Activated effector memory CD4-positive, alpha-beta T cell treated with Interleukin-2 at 50 U/mL for 16 hours (primary cell): ENCODE data around the gene MYBBP1A.
A peak's percentile ranks its signal among the peaks of the same experiment; 100 is the strongest.
"Not testable (repeated sequence)": the region's sequence is repeated elsewhere in the genome, so short reads cannot be mapped to it uniquely, and the experiment has no call there.

ENCODE experiments used
- DNase-seq: peaks from one replicate; pipeline ENCODE4 v3.0.0-alpha.2; 2020

MYBBP1A gene

GRCh38 chr17:4588391-4588790 lies 33.2 kb upstream of the MYBBP1A start:
- no peak for DNase-seq

DNA sequence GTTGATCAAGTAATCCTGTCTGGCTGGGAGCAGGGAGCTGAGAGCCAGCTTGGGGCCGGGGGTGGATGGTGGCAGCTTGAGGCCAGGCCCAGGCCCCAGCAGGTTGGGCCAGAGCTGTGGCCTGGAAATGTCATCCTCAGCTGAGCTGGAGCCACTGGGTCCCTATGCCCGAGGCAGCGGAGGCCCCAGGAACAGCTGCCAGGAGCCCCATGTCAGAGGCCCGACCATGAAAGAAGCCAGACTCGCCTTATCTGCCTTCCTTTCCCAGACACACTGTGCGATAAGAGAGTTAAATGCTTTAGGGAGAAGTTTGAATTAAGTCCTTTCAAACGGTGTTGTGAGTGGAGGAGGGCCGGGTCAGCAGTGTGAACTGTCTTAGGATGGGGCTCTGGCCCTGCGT lies 32.6 kb upstream of the MYBBP1A start:
- DNase-seq, result no peak

DNA sequence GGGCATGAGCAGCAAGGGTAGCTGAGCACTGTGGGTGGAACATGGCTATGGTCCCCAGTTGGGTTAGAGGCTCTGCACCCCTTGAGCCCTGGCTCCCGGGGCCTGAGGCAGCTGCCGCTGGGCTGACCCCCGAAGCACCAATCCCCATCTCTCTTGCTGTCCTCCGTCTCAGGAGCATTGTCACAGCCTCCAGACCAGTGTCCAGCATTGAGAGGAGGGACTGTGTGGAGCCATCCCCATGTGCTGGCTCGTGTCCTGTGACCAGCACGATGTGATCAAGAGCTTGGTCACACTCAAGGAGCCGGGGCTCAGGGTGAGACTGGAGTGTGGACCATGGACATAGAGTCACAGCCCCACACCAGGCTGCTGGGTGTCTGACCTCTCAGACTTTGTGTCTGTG lies 32.0 kb upstream of the MYBBP1A start:
- no peak for DNase-seq

DNA sequence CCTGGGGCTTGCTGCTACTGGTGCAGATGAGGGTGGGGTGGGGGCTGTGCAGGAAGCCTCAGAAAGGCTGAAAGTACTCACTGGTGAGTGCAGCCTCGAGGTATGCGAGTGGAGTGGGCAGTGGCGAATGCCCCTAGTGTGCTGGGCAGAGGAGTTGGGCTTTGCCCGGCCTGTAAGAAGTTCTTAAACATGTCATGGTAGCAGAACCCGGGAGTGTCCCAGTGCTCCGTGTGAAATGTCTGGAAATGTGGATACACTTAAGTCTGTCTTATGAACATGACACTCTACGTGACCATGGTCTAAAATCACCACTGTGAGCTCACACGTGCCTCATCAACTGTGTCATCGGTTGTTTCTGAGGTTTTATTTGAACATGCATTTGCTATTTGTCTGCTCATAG lies 30.9 kb upstream of the MYBBP1A start:
- no peak for DNase-seq

GRCh38 chr17:4585638-4585994 lies 30.4 kb upstream of the MYBBP1A start:
- DNase-seq, result no peak

DNA sequence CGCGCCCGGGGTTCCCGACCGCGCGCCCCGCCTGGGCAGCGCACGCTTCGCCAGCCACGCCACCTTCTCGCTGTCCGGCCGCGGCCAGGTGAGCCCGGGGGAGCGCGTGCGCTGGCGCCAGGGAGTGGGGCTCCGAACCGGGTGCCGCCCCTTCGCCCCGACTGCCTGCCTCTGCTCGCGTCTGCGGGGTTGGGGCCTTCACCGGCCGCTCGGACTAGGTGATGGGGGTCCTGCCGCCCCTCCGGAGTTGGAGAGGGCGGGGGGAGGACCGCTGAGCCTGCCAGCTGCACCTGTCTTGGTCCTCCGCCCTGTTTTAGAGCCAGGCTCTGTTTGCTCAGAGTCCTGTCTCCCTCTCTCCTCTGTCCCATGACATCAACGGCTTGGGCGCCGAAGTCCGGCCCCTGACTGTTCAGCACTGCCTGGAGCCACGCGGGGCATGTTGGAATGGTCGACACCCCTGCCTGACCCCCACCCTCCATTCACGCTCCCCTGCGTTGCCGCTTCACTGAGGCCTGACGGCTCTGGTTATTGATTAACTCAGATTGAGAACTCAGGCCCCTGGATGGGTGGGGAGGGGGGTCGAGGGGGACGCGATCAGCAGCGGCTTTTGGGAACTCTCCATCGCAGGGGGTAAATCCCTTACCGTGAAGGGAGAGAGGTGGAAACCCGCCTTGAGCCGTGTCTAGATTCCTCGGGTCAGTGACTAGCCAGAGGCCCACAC lies 29.9 kb upstream of the MYBBP1A start:
- no peak for DNase-seq

DNA sequence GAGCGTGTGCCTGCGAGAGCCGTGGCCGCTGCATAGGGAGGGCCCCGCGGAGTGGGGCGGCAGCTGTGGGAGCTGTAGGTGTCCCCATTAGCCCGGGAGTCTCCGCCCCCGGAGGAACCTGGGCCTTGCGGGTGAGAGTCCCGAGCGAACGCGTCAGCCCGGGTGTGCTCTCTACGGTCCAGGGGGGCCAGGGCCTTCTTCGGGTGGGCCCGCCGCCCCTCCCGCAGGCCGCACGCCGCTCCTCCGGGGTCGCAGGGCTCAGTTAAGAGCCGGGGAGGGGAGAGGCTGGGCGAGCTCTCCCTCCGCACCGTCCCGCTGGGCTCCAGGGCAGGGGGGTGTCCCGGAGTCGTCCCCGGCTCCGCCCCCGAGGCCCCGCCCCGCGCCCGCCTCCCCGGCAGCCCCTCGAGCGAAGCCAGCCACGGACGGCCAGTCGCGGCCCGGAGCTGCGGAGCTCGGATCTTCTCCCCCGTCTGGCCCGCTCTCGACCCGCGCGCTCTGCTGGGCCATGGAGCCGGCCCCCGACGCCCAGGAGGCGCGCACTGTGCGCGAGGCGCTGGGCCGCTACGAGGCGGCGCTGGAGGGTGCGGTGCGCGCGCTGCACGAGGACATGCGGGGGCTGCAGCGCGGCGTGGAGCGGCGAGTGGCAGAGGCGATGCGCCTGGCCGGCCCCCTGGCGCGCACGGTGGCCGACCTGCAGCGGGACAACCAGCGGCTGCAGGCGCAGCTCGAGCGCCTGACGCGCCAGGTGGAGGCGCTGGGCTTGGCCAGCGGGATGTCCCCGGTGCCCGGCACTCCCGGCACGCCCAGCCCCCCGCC lies 29.1 kb upstream of the MYBBP1A start, which contains the start of gene SMTNL2:
Gene SMTNL2 (plus strand): TSS at position 429 of the 816 bp plus-strand sequence. CDS start 77 bp downstream, at position 506.
- no peak for DNase-seq

DNA sequence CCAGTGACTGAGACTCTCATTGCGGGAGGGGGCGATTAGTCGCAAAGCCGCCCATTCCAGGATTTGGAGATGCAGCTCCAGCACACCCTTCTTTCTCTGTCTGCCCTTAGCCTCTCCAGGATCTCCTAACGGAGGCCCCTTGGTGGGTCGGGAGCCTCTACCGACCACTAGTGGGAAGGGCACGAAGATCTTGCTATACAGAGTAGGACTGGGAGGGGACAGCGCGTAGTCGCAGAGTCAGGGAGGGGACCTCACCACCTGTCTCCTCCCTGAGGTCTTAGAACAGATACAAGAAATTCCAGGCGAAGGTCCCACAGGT lies 28.6 kb upstream of the MYBBP1A start:
- DNase-seq, result no peak

- no peak for DNase-seq
Observed at GRCh38 chr17:4583206-4583605, 28.0 kb upstream of the MYBBP1A start.

DNA sequence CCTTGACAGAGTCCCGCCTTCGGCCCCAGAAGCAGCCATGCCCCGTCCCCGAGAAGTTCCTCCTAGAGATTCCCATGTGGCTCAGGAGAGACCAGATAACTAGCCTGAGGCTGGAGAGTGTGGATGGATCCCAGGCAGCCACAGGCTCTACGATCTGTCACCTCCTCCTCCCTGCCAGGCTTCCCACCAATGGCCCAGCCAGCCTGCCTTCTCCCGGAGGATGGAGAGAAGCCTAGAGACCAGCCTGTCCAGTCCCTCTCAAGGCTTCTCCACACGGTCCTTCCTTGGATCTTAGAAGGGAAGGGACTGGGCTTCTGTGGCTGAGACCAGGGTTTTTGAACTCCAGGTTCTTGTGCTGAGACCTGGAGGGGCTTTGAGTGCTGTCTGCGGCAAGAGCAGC lies 27.5 kb upstream of the MYBBP1A start:
- no peak for DNase-seq

DNA sequence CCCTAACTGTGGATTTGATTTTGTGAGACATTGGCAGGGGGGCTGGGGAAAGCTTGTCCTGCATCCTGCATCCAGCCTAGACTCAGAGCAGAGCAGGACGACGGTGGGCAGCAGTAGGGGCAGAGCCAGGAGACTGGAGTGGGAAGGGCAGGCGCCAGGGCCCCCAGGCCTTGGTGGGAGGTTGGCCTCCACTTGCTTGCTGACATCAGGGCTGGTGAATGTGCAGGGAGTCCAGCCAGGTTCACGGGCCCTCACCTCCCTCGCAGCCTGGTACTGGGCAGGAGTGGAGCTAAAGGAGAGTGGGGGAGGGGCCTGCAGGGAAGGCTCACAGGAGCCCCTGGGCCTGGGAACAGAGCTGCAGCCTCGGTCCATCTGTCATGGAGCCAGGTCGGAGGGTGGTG lies 26.9 kb upstream of the MYBBP1A start:
- no peak for DNase-seq

DNA sequence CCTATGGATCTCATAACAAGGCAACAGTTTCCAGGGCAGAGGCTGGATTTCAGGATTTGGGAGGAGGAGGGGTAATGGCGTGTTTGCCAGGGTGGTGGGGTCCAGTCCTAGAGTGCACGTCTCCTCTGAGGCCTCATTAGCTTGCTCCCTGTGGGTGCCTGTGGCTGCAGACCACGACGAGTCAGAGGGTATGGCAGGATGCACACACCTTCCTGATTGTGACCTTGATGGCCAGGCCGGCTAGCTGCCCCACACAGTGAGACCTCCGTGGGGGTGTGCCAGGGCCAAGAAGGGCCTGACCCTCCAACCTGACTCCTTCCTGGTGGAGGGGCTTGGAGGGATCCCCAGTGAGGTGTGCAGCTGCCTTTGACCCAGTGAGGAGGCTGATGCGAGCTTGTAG lies 25.1 kb upstream of the MYBBP1A start:
- no peak for DNase-seq

GRCh38 chr17:4579678-4580077 lies 24.5 kb upstream of the MYBBP1A start:
- DNase-seq, result no peak

DNA sequence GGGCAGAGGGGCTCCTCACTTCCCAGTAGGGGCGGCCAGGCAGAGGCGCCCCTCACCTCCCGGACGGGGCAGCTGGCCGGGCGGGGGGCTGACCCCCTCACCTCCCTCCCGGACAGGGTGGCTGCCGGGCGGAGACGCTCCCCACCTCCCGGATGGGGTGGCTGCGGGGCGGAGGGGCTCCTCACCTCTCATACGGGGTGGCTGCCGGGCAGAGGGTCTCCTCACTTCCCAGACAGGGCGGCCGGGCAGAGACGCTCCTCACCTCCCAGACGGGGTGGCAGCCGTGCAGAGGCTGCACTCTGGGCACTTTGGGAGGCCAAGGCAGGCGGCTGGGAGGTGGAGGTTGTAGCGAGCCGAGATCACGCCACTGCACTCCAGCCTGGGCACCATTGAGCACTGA lies 23.2 kb upstream of the MYBBP1A start:
- not testable (repeated sequence) for DNase-seq

DNA sequence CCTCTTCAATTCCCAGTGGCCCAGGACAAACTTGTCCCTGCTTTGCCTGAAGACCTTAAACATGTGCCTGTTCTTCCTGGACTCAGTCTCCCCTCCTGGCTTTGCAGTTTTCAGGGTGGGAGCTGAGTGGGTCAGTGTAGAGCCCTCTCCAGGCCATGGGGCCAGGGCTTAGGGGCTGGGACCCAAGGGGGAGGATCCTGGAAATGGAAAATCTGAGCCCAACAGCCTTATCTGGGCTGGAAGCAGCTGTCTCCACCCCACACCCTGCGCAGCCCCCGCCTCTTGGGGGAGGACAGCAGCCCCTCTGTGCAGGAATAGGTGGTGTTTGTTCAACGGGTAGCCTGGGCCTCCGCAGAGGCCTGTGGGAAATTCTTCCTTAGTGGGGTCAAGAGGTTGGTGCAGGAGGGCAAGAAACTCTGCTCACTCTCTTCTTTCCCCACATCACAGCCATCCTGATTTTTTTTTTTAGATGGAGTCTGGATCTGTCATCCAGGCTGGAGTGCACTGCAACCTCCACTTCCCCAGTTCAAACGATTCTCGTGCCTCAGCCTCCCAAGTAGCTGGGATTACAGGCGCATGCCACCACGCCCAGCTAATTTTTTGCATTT lies 22.3 kb upstream of the MYBBP1A start:
- DNase-seq, result no peak

DNA sequence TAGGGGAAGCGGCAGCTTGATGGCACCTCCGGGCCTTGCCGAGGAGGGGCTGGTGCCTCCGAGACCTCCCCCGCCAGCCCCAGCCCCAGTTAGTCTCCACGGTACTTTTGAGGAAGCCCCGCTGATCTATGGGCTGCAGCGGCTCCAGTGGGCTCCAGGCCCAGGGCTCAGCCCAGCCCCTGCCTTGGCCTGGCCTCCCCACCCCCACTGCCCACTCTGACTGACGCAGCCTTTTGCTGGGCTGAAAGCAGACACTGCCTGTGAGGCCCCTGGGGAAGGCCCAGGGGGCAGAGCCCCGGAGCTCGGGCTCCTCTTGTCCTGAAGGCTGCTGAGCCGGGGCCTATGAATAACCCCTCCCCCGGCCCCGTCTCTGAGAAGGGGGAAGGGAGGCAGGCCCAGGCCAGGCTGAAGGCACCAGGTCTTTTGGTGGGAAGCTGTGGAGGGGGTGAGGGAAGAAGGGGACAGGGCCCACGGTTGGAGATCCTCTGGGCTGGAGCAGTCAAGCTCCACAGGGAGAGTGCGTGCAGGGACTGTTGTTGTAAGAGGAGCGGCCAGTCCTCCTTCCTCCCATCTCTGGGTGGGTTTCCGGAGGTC lies 21.6 kb upstream of the MYBBP1A start:
- DNase-seq, result no peak

DNA sequence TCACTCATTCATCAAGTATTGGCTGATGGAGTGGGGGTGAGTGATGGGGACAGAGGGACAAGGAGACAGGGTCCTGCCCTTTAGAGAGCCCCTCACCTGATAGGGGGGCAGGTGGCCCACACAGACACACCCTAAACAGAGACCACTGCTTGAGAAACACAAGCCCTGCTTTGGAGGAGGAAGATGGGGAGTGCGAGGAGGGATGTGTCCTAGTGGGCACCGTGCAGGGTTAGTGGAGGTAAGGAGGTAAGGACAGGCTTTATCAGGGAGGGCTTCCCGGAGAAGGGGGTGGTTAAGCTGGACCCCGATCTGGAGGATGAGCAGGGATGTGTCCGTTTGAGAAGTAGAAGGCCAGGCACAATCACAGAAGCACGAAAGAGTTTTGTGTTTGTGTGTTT lies 21.0 kb upstream of the MYBBP1A start:
- DNase-seq, result no peak

GRCh38 chr17:4574448-4575045 lies 19.4 kb upstream of the MYBBP1A start:
- no peak for DNase-seq

- DNase-seq, result peak; percentile 9
Observed at GRCh38 chr17:4573669-4574068, 18.5 kb upstream of the MYBBP1A start.

GRCh38 chr17:4573115-4573514 lies 17.9 kb upstream of the MYBBP1A start:
- no peak for DNase-seq

DNA sequence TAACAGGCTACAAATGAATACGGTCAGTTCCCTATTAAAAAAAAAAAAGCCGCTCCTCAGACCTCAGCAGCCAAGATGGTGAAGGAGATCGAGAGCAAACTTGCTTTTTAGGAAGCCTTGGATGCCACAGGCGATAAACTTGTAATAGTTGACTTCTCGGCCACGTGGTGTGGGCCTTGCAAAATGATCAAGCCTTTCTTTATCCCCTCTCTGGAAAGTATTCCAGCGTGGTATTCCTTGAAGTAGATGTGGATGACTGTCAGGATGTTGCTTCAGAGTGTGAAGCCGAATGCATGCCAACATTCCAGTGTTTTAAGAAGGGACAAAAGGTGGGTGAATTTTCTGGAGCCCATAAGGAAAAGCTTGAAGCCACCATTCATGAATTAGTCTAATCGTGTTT lies 16.9 kb upstream of the MYBBP1A start:
- no peak for DNase-seq

DNA sequence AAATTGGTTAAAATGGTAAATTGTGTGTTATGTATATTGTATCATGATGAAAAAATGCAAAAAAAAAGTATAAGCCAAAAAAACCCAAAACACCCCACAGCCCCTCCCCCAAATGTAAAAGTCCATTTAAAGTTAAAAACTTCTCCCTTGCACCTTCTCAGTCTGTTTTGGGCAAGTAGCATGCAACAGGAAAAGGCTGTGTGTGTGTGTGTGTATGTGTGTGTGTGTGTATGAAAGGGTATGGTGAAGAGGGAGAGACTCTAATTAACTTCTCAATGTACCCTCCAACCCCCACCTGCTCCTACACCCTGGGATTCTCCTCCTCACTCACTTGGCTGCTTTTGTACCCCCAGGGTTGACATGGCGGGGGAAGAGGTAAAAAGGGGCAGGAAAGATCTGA lies 14.4 kb upstream of the MYBBP1A start:
- no peak for DNase-seq

- DNase-seq, result peak; percentile 8
Observed at GRCh38 chr17:4566785-4567184, 11.6 kb upstream of the MYBBP1A start.
